Activated CD4-positive, alpha-beta T cell treated with anti-CD3 and anti-CD28 coated beads, Interleukin-2, amount 10 ng/mL, durations not matched to agents 7 days and 5 days (primary cell): ENCODE data around the gene CTIF. TPM values are rescaled to one million over a fixed set of nuclear protein-coding genes. Genes with fewer than 3 reads are reported as not detected.
"Not testable (repeated sequence)": the region's sequence is repeated elsewhere in the genome, so short reads cannot be mapped to it uniquely, and the experiment has no call there.

Experiments
- CTCF ChIA-PET: fragments of 350-600 bp; sonication (Branson Sonifier 250); formaldehyde crosslinking; loops from one replicate; lab custom pipeline; 2021; ENCODE audit warnings: antibody characterized with exemption; lab: Charles Lee
- POLR2A ChIA-PET: fragments of 350-600 bp; sonication (Branson Sonifier 250); formaldehyde crosslinking; loops from one replicate; lab custom pipeline; 2021; ENCODE audit warnings: antibody characterized with exemption; lab: Charles Lee
- DNase-seq: peaks from one replicate; pipeline ENCODE4 v3.0.0-alpha.2; 2020
- H3K27ac Mint-ChIP-seq: one replicate; pipeline ENCODE4 v1.8.0; 2021; ENCODE audit warnings: mild to moderate bottlenecking, moderate library complexity, mixed read lengths
- H3K27me3 Mint-ChIP-seq: one replicate; pipeline ENCODE4 v1.8.0; 2021; ENCODE audit warnings: mixed read lengths
- H3K36me3 Mint-ChIP-seq: one replicate; pipeline ENCODE4 v1.8.0; 2021; ENCODE audit warnings: low read depth, mixed read lengths
- H3K4me1 Mint-ChIP-seq: one replicate; pipeline ENCODE4 v1.8.0; 2021; ENCODE audit warnings: mixed read lengths
- H3K4me3 Mint-ChIP-seq: one replicate; pipeline ENCODE4 v1.8.0; 2021; ENCODE audit warnings: mild to moderate bottlenecking, moderate library complexity, mixed read lengths
- H3K9me3 Mint-ChIP-seq: one replicate; pipeline ENCODE4 v1.8.0; 2021; ENCODE audit warnings: mixed read lengths
- total RNA-seq, 2 experiments: library from RNA; stranded (reverse); gene quantifications; one replicate each; pipeline ENCODE4 v1.2.3, GENCODE V29; 2021

The CTIF gene
- total RNA-seq, 2 experiments from 2014 or later, result 1.5 to 2.7 TPM

GRCh38 chr18:48809365-48809764 is 270.5 kb downstream of the CTIF start:
- Mint-ChIP-seq H3K4me1 (peaks cover 55% of the 10 kb centered on the region), H3K36me3 (no peaks in the 10 kb centered on the region), H3K27me3 (no peaks in the 10 kb centered on the region), H3K9me3 (no peaks in the 10 kb centered on the region), H3K4me3 (no peak overlapping the region), H3K27ac (no peak overlapping the region)
- POLR2A ChIA-PET, result no interaction called here
- CTCF ChIA-PET, result no interaction called here
- DNase-seq, result no peak

GRCh38 chr18:48810805-48811204 is 272.0 kb downstream of the CTIF start:
- ChIA-PET POLR2A (no interaction called here), CTCF (no interaction called here)
- H3K36me3 Mint-ChIP-seq, result no peaks in the 10 kb centered on the region
- H3K27me3 Mint-ChIP-seq, result no peaks in the 10 kb centered on the region
- no peak overlapping the region for H3K4me3 Mint-ChIP-seq
- H3K27ac Mint-ChIP-seq, result no peak overlapping the region
- DNase-seq, result no peak
- H3K4me1 Mint-ChIP-seq, result peaks cover 58% of the 10 kb centered on the region
- H3K9me3 Mint-ChIP-seq, result no peaks in the 10 kb centered on the region

GRCh38 chr18:48811401-48811800 is 272.6 kb downstream of the CTIF start:
- ChIA-PET CTCF (no interaction called here), POLR2A (no interaction called here)
- no peak for DNase-seq
- Mint-ChIP-seq H3K27ac (no peak overlapping the region), H3K4me1 (peaks cover 57% of the 10 kb centered on the region), H3K9me3 (no peaks in the 10 kb centered on the region), H3K4me3 (no peak overlapping the region), H3K36me3 (no peaks in the 10 kb centered on the region), H3K27me3 (no peaks in the 10 kb centered on the region)

- Mint-ChIP-seq H3K4me1 (peaks cover 51% of the 10 kb centered on the region), H3K27ac (peak overlapping the region; percentile 56)
- H3K27me3 Mint-ChIP-seq, H3K9me3 Mint-ChIP-seq, H3K36me3 Mint-ChIP-seq, H3K4me3 Mint-ChIP-seq, DNase-seq, POLR2A ChIA-PET: not testable (repeated sequence)
- CTCF ChIA-PET, result interaction anchor here (0.6 to 1.4 kb wide), 3 partner anchors 8 to 26 kb away, joined by 3 to 4 read pairs (median 3); no protein-coding TSS in a partner anchor
These were observed 273.2 kb downstream of the CTIF start for GRCh38 chr18:48811977-48812451.

- POLR2A ChIA-PET, result interaction anchor here (0.5 kb wide), 1 partner anchor 131 kb away, joined by 5 read pairs; no protein-coding TSS in a partner anchor
- Mint-ChIP-seq H3K36me3 (no peaks in the 10 kb centered on the region), H3K4me1 (peaks cover 44% of the 10 kb centered on the region), H3K27me3 (no peaks in the 10 kb centered on the region), H3K4me3 (no peak overlapping the region), H3K27ac (peak overlapping the region; percentile 89), H3K9me3 (no peaks in the 10 kb centered on the region)
- CTCF ChIA-PET, result interaction anchor here (1.2 to 1.5 kb wide), 5 partner anchors 10 to 25 kb away, joined by 3 to 4 read pairs (median 3); no protein-coding TSS in a partner anchor
- no peak for DNase-seq
These were observed 274.5 kb downstream of the CTIF start for GRCh38 chr18:48813321-48813720.

GRCh38 chr18:48813833-48814489 is 275.1 kb downstream of the CTIF start:
- H3K36me3 Mint-ChIP-seq, result no peaks in the 10 kb centered on the region
- DNase-seq, result peak; percentile 50

GRCh38 chr18:48814490-48815178 is 275.8 kb downstream of the CTIF start:
- Mint-ChIP-seq H3K36me3 (no peaks in the 10 kb centered on the region), H3K9me3 (no peaks in the 10 kb centered on the region), H3K27me3 (no peaks in the 10 kb centered on the region), H3K4me3 (no peak overlapping the region), H3K27ac (peak overlapping the region; percentile 89), H3K4me1 (peaks cover 41% of the 10 kb centered on the region)
- ChIA-PET CTCF (interaction anchor here (0.6 to 2.7 kb wide), 5 partner anchors 10 to 704 kb away, joined by 3 to 10 read pairs (median 3); no protein-coding TSS in a partner anchor), POLR2A (no interaction called here)
- DNase-seq, result no peak

More at GRCh38 chr18:48813833-48814489, 275.1 kb downstream of the CTIF start:
- ChIA-PET CTCF (interaction anchor here (0.6 to 1.5 kb wide), 5 partner anchors 10 to 705 kb away, joined by 3 read pairs; no protein-coding TSS in a partner anchor), POLR2A (no interaction called here)
- Mint-ChIP-seq H3K27me3 (no peaks in the 10 kb centered on the region), H3K9me3 (no peaks in the 10 kb centered on the region), H3K4me1 (peaks cover 41% of the 10 kb centered on the region), H3K4me3 (no peak overlapping the region), H3K27ac (peak overlapping the region; percentile 89)

GRCh38 chr18:48815179-48815515 is 276.3 kb downstream of the CTIF start:
- no peak overlapping the region for H3K4me3 Mint-ChIP-seq
- ChIA-PET POLR2A (no interaction called here), CTCF (interaction anchor here (1.4 to 2.7 kb wide), 3 partner anchors 13 to 54 kb away, joined by 3 to 10 read pairs (median 3); no protein-coding TSS in a partner anchor)
- H3K27ac Mint-ChIP-seq, result no peak overlapping the region
- H3K4me1 Mint-ChIP-seq, result peaks cover 41% of the 10 kb centered on the region
- H3K36me3 Mint-ChIP-seq, result no peaks in the 10 kb centered on the region
- no peaks in the 10 kb centered on the region for H3K27me3 Mint-ChIP-seq
- DNase-seq, result no peak
- no peaks in the 10 kb centered on the region for H3K9me3 Mint-ChIP-seq

- DNase-seq, result no peak
- no peaks in the 10 kb centered on the region for H3K36me3 Mint-ChIP-seq
- POLR2A ChIA-PET, result no interaction called here
- CTCF ChIA-PET, result interaction anchor here (1.1 to 2.7 kb wide), 7 partner anchors 12 to 113 kb away, joined by 3 to 10 read pairs (median 3); no protein-coding TSS in a partner anchor
- H3K4me1 Mint-ChIP-seq, result peaks cover 46% of the 10 kb centered on the region
- no peak overlapping the region for H3K27ac Mint-ChIP-seq
- no peaks in the 10 kb centered on the region for H3K9me3 Mint-ChIP-seq
- no peaks in the 10 kb centered on the region for H3K27me3 Mint-ChIP-seq
- no peak overlapping the region for H3K4me3 Mint-ChIP-seq
These were observed 276.9 kb downstream of the CTIF start for GRCh38 chr18:48815581-48816324.

- Mint-ChIP-seq H3K4me3 (no peak overlapping the region), H3K36me3 (no peaks in the 10 kb centered on the region), H3K27ac (no peak overlapping the region), H3K9me3 (no peaks in the 10 kb centered on the region), H3K4me1 (peaks cover 47% of the 10 kb centered on the region), H3K27me3 (no peaks in the 10 kb centered on the region)
- DNase-seq, result no peak
- ChIA-PET POLR2A (no interaction called here), CTCF (interaction anchor here (1.1 to 2.7 kb wide), 6 partner anchors 12 to 112 kb away, joined by 3 to 10 read pairs (median 4); no protein-coding TSS in a partner anchor)
These were observed 277.7 kb downstream of the CTIF start for GRCh38 chr18:48816554-48816953.

GRCh38 chr18:48817021-48817461 is 278.2 kb downstream of the CTIF start:
- ChIA-PET POLR2A (no interaction called here), CTCF (interaction anchor here (1.1 to 2.7 kb wide), 5 partner anchors 11 to 112 kb away, joined by 3 to 10 read pairs (median 4); no protein-coding TSS in a partner anchor)
- H3K9me3 Mint-ChIP-seq, result no peaks in the 10 kb centered on the region
- no peak overlapping the region for H3K4me3 Mint-ChIP-seq
- no peaks in the 10 kb centered on the region for H3K27me3 Mint-ChIP-seq
- DNase-seq, result no peak
- H3K4me1 Mint-ChIP-seq, result peaks cover 47% of the 10 kb centered on the region
- H3K27ac Mint-ChIP-seq, result no peak overlapping the region
- H3K36me3 Mint-ChIP-seq, result no peaks in the 10 kb centered on the region
